ENCODE data around the gene CATSPERZ.
"Not testable (repeated sequence)": the region's sequence is repeated elsewhere in the genome, so short reads cannot be mapped to it uniquely, and the experiment has no call there.

CATSPERZ gene

GRCh38 chr11:64321026-64321425, 20.9 kb downstream of the CATSPERZ start:
- no peak for DNase-seq

- DNase-seq = no peak
These were observed 21.4 kb downstream of the CATSPERZ start for GRCh38 chr11:64321533-64321932.

DNA sequence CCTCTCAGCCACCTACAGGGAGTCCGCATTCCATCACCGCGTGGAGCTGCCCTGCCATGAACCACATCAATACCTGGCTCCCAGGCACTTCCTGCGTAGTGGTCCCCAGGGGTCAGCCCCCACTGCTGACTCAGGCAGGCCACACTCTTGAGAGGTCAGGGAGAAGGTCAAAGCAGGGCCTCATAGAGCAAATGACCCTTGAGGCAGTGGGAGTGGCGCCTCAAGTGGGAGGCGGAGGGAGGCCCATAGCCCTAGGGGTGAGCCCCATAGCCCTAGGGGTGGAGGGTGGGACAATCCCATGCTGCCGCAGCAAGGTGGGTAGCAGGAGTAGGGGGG, 22.7 kb downstream of the CATSPERZ start:
- no peak for DNase-seq

DNA sequence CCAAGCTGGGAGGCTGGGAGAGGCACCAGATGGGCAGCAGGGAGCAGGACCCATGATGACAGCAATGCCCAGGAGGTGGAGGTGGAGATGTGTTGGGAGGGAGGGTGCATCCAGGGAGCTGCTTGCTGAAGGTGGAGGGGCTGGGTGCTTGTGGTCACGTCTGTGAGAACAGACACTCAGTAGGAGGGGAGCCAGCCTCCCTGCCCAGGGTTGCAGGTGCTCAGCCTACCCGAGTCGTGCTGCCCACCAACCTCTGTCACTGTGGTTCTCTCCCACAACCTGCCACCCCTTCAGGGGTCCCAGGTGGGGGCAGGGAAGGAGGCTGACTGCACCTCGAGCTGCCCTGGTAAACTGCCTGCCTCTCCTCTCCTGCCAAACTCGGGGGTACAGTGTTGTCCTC, 23.2 kb downstream of the CATSPERZ start:
- DNase-seq = no peak

- not testable (repeated sequence) for DNase-seq
These were observed 23.8 kb downstream of the CATSPERZ start for GRCh38 chr11:64323984-64324383.

DNA sequence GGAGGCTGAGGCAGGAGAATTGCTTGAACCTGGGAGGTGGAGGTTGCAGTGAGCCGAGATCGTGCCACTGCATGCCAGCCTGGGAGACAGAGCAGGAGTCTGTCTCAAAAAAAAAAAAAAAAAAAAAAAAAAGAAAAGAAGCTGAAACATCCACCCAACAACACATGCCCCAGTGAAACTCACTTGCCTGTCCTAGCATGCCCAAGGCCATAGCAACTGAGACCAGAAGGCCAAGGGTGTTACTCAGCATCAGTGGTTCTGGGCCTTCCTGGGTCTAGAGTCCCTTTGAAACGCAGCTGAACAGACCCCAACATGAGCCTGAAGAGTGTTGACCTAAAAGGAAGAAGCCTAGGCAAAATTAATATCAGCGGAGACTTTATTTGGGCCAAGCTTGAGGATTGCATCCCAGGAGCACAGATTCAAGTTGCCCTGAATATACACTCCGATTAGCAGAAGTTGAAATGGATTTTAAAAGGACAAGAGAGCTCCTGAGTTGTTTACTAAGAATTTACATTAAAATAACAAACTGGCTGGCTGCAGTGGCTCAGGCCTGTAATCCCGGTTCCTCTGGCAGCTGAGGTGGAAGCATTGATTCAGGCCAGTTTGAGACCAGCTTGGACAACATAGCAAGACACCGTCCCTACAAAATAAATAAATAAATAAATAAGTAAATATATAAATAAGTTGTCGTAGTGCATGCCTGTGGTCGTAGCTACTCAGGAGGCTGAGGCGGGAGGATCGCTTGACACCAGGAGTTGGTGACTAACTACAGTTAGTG, 24.7 kb downstream of the CATSPERZ start:
- DNase-seq = no peak

- DNase-seq = no peak
These were observed 27.2 kb downstream of the CATSPERZ start for GRCh38 chr11:64327375-64327774.

DNA sequence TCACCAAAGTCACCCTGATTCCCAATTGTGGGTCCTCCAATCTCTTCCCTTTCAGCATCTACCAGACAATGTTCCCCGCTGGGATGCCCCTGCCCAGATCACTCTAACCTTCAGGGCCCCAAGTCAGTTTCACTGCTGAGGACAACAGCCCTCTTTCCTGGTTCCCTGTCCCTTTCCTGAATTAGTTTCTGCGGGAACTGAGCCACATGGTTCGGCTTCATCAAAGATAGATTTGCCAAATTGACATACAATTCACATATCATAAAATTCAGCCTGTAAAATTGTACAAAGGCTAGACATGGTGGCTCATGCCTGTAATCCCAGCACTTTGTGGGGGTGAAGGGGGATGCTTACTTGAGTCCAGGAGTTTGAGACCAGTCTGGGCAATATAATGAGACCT, 27.8 kb downstream of the CATSPERZ start:
- DNase-seq = no peak

- no peak for DNase-seq
These were observed 30.7 kb downstream of the CATSPERZ start for GRCh38 chr11:64330888-64331287.

DNA sequence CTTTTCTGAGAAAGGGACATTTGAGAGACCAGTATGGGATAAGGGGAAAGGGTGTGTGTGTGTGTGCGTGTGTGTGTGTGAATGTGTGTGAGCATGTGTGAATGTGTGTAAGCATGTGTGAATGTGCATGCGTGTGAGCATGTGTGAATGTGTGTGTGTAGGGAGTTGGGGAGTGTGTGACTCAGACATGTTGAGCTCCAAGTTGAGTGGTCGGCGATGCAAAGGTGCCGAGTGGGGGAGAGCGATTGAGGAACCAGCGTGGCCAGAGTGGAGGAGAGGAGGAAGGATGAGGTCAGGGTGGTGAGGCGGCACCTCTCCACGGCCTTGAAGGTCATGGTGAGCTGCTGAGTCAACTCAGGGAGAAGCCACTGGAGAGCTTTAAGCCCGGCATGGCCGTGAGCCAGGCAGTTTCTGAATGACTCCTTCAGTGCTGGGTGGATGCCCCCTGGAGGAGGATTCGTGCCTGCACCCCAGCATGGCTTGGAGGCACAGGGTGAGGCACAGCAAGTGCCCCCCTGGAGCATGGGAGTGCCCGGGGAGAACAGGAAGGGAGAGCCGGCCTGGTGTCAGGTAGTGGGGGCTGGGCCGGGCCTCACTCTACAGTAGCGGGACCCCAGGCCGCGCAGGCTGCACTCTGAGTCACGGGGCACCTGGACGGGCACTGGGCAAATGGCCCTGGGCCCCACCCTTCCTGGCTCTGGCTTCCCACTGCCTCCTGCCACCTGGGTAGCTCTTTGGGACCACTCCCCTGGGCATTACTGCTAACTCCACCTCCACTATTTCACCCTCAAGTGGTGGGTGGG, 31.6 kb downstream of the CATSPERZ start:
- DNase-seq = peak; percentile 78

DNA sequence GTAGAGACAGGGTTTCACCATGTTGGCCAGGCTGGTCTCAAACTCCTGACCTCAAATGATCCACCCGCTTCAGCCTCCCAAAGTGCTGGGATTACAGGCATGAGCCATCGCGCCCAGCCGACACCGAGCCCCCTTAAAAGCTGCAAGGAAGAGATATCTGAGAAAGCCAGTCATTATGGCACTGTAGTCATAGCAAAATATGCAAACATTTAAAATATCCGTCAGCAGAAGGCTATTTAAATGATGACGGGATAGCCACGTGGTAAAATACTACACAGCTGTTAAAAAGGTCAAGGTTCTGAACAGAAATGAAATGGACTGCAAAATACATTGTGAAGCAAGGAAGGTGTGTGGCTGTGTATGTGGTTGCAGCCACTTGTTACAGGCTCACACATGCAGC, 33.4 kb downstream of the CATSPERZ start:
- no peak for DNase-seq

GRCh38 chr11:64334764-64335735, 34.9 kb downstream of the CATSPERZ start:
- peak; percentile 82 for DNase-seq

DNA sequence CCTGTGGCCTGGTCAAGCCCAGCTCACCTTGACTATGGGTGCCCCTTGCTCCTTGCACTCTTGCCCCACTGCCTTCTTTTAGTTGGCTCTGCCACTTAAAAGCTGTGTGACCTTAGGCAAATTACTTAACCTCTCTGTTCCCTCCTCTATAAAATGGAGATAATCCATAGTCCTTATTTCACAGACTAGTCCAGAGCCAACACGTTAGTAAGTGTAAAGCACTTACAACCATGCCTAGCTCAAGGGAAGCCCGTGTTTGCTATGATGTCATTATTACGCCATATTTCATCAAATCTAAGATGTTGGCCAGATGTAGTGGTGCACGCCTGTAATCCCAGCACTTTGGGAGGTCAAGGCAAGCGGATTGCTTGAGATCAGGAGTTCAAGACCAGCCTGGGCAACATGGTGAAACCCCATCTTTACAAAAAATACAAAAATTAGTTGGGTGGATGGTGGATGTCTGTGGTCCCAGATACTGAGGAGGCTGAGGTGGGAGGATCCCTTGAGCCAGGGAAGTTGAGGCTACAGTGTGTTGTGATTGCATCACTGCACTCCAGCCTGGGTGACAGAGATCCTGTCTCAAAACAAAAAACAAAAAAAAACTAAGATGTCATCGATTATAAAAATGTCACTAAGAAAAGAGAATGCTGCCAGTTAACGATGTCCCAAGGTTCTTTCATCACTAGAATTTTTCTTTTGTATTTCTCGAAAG, 37.5 kb downstream of the CATSPERZ start:
- DNase-seq = no peak

- no peak for DNase-seq
These were observed 38.6 kb downstream of the CATSPERZ start for GRCh38 chr11:64338716-64339115.

DNA sequence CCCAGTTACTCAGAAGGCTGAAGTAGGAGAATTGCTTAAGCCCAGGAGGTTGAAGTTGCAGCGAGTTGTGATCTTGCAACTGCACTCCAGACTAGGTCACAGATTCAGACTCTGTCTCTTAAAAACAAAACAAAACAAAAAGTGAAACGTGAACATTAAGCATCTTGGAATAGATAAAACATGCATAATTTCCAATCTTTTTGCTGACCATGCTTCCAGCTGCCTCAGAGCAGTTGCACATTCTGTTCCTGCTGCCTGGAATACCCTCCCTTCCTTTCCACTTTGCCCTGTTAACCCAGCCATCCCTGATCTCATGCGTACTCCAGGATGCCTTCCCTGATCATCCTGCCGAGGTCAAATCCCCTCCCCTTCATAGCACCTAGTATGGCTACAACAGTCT, 39.1 kb downstream of the CATSPERZ start:
- DNase-seq = no peak

- peak; percentile 65 for DNase-seq
These were observed 39.7 kb downstream of the CATSPERZ start, which contains the start of gene CCDC88B for GRCh38 chr11:64339754-64340408. TSS of gene CCDC88B (plus strand) at chr11:64340204. CDS start at chr11:64340267, 63 bp downstream.

- DNase-seq = no peak
These were observed 40.6 kb downstream of the CATSPERZ start for GRCh38 chr11:64340671-64341335.

DNA sequence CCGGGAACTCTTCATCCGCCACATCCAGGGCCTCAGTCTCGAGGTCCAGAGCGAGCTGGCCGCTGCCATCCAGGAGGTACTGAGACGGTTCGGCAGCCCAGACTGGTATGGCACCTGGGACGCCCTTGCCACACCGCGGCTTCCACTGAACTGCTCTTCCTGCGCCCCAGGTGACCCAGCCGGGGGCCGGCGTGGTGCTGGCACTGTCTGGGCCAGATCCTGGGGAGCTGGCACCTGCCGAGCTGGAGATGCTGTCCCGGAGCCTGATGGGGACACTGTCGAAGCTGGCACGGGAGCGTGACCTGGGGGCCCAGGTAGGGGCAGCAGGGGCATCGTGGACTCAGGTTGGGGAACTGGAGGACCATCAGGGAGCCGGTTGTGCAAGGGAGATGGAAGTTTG, 41.3 kb downstream of the CATSPERZ start:
- no peak for DNase-seq

- no peak for DNase-seq
These were observed 42.0 kb downstream of the CATSPERZ start for GRCh38 chr11:64341851-64342791.
